Neuron (in vitro differentiated cells): ENCODE results near the gene CTSC.

Experiments used
- H2AFZ ChIP-seq: one replicate; pipeline ENCODE4 v1.6.1; 2013; ENCODE audit warnings: low read depth, mild to moderate bottlenecking, inconsistent platforms, low read length, moderate library complexity
- H3K27me3 ChIP-seq: one replicate; pipeline ENCODE4 v1.6.1; 2013; ENCODE audit warnings: low read length; ENCODE audit not compliant: insufficient read depth
- H3K36me3 ChIP-seq: one replicate; pipeline ENCODE4 v1.6.1; 2013; ENCODE audit warnings: low read length; ENCODE audit not compliant: insufficient read depth
- H3K4me1 ChIP-seq: one replicate; pipeline ENCODE4 v1.6.1; 2013; ENCODE audit warnings: low read length; ENCODE audit not compliant: insufficient read depth
- H3K4me3 ChIP-seq: 2 replicates; pipeline ENCODE4 v1.5.1; 2013; ENCODE audit warnings: mild to moderate bottlenecking, low read length, moderate library complexity
- H3K9me3 ChIP-seq: one replicate; pipeline ENCODE4 v1.6.1; 2013; ENCODE audit warnings: low read length

CTSC gene

DNA sequence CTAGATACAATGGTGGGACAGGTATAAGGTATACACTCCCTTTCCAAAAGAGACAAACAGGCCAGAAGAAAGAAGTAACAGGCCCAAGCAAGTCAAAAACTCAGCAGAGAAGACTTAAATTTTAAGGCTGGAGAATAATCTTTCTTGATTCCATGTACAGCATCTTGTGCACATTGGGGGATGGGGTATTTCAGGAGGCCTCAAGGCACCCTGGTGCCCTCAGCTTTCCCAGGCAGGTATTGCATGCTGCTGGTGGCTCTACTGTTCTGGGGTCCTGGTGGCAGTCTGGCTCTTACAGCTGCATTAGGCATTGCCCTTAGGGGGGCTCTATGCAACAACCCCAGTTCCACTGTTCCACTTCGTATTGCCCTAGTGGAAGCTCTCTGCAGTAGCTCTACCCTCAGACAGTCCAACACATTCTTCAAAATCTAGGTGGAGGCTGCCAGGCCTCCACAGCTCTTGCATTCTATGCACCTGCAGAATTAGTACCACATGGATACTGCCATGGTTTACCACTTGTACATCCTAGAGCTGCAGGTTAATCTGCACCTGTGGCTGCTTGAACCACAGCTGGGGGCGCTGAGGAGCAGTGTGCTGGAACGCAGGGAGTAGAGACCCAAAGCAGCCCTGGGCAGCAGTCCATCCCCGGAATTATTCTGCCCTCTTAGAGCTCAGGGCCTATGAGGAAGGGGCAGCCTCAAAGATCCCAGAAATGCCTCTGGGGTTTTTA is 4.2 kb upstream of the CTSC start:
- Histone ChIP-seq H3K4me1 (peaks cover 8% of the 10 kb centered on the region), H3K9me3 (no peaks in the 10 kb centered on the region), H2AFZ (no peak overlapping the region), H3K4me3 (no peak overlapping the region), H3K36me3 (no peaks in the 10 kb centered on the region), H3K27me3 (no peaks in the 10 kb centered on the region)

GRCh38 chr11:88340366-88340935 is 2.9 kb upstream of the CTSC start:
- H3K9me3 ChIP-seq = no peaks in the 10 kb centered on the region
- H3K4me3 ChIP-seq = no peak overlapping the region
- no peak overlapping the region for H2AFZ ChIP-seq
- peaks cover 8% of the 10 kb centered on the region for H3K4me1 ChIP-seq
- no peaks in the 10 kb centered on the region for H3K36me3 ChIP-seq
- no peaks in the 10 kb centered on the region for H3K27me3 ChIP-seq

DNA sequence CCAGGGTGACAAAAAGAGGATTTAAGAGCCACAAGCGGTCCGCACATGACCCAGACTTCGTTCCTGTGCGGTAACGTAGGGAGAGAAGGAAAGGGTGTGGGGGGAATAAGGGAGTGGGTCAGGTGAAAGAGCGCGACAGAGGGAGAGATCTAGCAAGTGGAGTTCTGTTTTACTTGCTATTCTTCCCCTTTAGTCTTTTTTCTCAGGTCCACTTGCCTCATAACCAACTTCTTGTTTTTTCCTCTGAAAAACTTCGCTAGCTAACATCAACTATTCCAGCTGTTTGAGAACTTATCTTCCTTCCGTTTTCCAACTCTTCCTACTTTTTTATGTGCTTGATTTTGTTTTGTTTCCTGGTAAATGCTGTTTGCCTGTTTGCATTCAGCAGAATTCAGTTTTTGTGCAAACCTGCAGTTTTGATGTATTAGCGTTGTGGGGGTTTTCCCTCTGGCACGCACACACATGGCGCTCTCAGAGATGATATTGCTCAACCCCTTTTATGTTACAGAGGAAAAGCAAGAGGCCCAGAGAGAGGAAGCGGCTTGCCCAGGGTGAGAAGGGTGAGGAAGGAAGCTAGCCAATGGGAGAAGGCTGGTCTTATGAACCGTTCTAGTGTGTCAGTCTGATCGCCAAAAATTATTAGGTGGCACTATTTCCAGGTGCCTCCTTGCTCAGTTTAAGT is 592 bp upstream of the CTSC start:
- peaks cover 8% of the 10 kb centered on the region for H3K4me1 ChIP-seq
- peak overlapping the region; percentile 99 for H2AFZ ChIP-seq
- peak overlapping the region; percentile 82 for H3K4me3 ChIP-seq
- no peaks in the 10 kb centered on the region for H3K36me3 ChIP-seq
- no peaks in the 10 kb centered on the region for H3K27me3 ChIP-seq
- no peaks in the 10 kb centered on the region for H3K9me3 ChIP-seq

DNA sequence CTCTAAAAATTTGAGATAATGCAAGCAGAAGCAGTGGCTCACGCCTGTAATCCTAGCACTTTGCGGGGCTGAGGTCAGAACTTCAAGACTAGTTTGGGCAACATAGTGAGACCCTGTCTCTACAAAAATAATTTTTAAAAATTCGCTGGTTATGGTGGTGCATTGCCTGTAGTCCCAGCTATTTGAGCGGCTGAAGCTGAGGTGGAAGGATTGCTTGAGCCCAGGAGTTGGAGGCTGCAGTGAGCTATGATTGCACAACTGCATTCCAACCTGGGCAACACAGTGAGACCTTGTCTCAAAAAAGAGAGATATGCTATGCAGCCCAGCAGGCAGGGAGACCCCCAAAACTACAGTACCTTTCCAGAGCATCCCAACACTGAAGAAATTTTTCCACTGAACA is 2.3 kb downstream of the CTSC start:
- Histone ChIP-seq H3K4me3 (no peak overlapping the region), H3K27me3 (no peaks in the 10 kb centered on the region), H3K36me3 (no peaks in the 10 kb centered on the region), H2AFZ (no peak overlapping the region), H3K4me1 (peaks cover 8% of the 10 kb centered on the region), H3K9me3 (no peaks in the 10 kb centered on the region)

GRCh38 chr11:88333862-88334261 is 3.7 kb downstream of the CTSC start:
- no peaks in the 10 kb centered on the region for H3K27me3 ChIP-seq
- no peaks in the 10 kb centered on the region for H3K9me3 ChIP-seq
- peaks cover 8% of the 10 kb centered on the region for H3K4me1 ChIP-seq
- H3K4me3 ChIP-seq = no peak overlapping the region
- no peaks in the 10 kb centered on the region for H3K36me3 ChIP-seq
- no peak overlapping the region for H2AFZ ChIP-seq

DNA sequence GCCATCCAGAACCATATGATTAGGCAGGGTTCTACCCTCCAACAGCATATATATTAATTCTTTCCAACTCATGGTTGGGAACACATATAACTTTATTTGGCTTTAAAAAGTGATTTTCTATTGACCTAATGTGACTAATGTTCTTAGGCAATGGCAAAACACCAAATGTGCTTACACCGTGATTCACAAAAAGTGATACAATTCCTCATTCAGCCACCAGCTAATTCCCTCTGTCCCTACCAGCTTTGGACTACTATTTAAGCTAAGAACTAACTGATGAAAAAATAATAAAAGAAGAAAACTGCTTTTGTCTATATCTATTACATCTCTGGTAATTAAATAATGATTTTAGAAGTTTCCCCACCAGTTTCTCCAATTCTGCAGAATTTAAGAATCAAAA is 4.7 kb downstream of the CTSC start:
- Histone ChIP-seq H2AFZ (no peak overlapping the region), H3K36me3 (no peaks in the 10 kb centered on the region)

DNA sequence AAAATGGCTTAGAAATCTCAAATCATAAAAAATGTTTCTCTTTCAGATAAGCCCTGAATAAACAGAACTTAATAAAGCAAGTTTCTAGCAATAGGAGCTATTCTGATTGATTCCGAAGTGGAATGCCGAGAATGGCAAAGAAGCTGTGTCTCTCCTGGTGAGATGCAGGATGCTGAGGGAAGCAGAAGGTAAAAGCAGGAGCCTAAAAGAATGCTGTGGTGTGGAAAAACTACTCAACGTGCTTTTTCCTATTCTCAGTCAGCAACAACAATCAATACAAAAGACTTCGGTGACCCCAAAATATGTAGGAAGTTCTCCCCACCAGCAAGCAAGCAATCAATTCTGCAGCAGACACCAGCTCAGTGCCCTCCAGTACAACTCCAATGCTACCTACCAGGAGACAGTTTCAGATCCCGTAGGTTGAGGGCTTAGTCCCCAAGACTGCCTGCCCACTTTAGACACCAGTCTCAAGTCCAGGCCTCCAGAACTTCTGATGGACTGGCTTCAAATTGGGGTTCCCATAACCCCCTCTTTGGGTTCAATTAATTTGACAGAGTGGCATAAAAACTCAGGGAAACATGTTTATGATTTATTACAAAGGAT is 6.6 kb downstream of the CTSC start:
- no peak overlapping the region for H2AFZ ChIP-seq
- H3K4me3 ChIP-seq = no peak overlapping the region
- no peaks in the 10 kb centered on the region for H3K36me3 ChIP-seq
- no peaks in the 10 kb centered on the region for H3K9me3 ChIP-seq
- H3K27me3 ChIP-seq = no peaks in the 10 kb centered on the region
- H3K4me1 ChIP-seq = peaks cover 8% of the 10 kb centered on the region

More for the DNA sequence above, 4.7 kb downstream of the CTSC start:
- no peak overlapping the region for H3K4me3 ChIP-seq
- no peaks in the 10 kb centered on the region for H3K9me3 ChIP-seq
- no peaks in the 10 kb centered on the region for H3K27me3 ChIP-seq
- peaks cover 2% of the 10 kb centered on the region for H3K4me1 ChIP-seq

DNA sequence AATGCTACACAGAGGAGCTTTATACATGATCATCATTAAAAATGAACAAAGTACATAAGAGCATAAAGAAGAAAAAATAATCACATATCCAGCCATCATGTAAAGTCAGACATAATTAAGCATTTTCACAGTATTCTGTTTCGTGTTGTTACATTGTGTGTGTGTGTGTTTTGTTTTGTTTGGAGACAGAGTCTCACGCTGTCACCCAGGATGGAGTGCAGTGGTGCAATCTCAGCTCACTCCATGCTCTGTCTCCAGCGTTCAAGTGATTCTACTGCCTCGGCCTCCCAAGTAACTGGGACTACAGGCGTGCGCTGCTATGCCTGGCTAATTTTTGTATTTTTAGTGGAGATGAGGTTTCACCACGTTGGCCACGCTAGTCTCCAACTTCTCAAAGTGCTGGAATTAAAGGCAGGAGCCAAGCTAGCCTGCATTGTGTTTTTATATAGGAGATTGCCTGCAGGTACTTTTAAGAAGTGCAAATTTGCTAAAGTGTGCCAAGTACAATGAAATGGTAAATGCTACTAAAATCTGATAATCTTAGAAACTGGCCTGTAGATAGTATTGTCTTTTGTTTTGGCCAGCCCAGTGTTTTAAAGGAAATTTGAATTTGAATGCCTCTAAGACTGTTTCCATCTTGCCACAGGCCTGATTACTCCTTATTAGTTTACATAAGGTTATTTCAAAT is 7.8 kb downstream of the CTSC start:
- no peak overlapping the region for H2AFZ ChIP-seq
- no peaks in the 10 kb centered on the region for H3K36me3 ChIP-seq
- H3K9me3 ChIP-seq = no peaks in the 10 kb centered on the region
- H3K4me3 ChIP-seq = no peak overlapping the region
- no peaks in the 10 kb centered on the region for H3K27me3 ChIP-seq
- peaks cover 8% of the 10 kb centered on the region for H3K4me1 ChIP-seq

DNA sequence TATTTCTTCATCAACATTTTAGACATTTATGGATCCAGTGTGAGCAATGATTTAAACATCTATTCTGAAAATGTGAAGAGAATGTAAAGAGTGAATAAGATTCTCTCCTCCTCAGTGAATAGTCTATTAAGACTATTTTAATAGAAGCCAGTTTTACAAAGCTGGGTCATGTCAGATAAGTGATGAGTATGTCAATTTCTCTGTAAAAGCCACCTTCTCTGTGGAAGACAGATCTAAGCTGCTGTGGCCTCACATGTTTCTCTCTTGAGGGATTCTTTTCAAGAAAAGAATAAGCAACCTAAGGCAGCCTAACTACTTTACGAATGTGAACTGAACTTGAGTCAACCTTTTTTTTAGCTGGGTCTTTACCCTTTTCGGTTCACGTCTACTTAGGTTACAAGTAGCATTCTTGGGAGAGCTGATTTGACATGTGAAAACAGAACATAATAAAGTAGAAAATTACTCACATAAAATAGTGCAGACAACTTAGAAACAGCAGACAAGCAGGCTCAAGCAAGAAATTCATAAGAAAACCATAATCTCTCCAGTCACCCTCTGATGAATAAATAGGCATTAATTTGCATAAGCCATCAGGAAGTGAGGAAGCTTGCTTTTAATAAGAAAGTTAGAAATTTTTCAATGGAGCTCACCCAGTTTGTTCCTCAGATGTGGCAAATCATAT is 9.9 kb downstream of the CTSC start:
- Histone ChIP-seq H3K4me1 (peaks cover 8% of the 10 kb centered on the region), H3K27me3 (no peaks in the 10 kb centered on the region), H3K9me3 (no peaks in the 10 kb centered on the region), H3K36me3 (no peaks in the 10 kb centered on the region), H2AFZ (no peak overlapping the region), H3K4me3 (no peak overlapping the region)

DNA sequence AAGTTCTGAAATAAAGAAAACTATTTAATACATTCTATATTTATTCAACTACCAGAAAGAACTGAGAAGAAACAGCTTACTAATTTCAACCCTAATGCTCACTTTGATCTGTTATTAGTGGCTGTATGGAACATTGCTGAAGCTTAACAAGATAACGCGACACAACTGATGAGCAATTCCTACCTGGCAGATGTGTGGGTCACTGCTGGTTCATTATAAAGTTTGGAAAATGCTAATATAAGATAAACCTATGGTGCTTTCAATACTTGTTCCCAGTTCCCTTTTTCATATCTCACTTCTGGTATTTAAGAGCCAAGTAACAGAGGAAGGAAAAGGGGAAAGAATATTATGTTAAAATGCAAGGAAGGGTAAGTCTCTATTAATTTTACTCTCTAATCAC is 10.5 kb downstream of the CTSC start:
- no peaks in the 10 kb centered on the region for H3K36me3 ChIP-seq
- no peaks in the 10 kb centered on the region for H3K27me3 ChIP-seq
- no peak overlapping the region for H3K4me3 ChIP-seq
- H3K4me1 ChIP-seq = peaks cover 8% of the 10 kb centered on the region
- no peaks in the 10 kb centered on the region for H3K9me3 ChIP-seq
- H2AFZ ChIP-seq = no peak overlapping the region

DNA sequence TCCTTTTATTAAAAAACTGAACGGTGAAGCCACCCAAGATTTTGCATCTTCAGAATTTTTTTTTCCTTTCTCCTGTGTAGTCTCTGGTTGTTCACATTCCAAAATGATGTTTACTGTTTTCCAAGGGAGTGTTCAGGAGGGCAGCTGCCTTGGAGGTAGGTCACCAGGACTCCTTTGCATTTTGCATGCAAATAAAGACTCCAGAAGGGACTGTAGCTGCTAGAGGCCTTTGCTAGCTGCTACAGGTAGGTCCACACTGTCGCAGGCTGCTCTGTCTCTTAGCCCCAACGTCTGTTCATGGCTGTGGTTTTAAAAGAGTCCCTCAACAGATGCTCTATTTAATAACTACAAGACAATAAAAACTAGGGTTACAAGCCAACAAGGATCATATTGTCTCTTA is 11.4 kb downstream of the CTSC start:
- Histone ChIP-seq H3K4me1 (peaks cover 8% of the 10 kb centered on the region), H3K9me3 (no peaks in the 10 kb centered on the region), H3K27me3 (no peaks in the 10 kb centered on the region), H3K36me3 (no peaks in the 10 kb centered on the region), H2AFZ (no peak overlapping the region), H3K4me3 (no peak overlapping the region)

- Histone ChIP-seq H3K4me3 (no peak overlapping the region), H3K36me3 (no peaks in the 10 kb centered on the region), H3K4me1 (peaks cover 8% of the 10 kb centered on the region), H3K9me3 (no peaks in the 10 kb centered on the region), H3K27me3 (no peaks in the 10 kb centered on the region), H2AFZ (no peak overlapping the region)
These were observed 12.8 kb downstream of the CTSC start for GRCh38 chr11:88324562-88325345.
